Mesendoderm (in vitro differentiated cells): ENCODE results near the gene KIF6.

Experiments
- DNase-seq: peaks from one replicate; pipeline ENCODE4 v3.0.0; 2013
- H2AK5ac ChIP-seq: 2 replicates; pipeline ENCODE4 v1.6.1; 2013; ENCODE audit warnings: low read length, inconsistent platforms
- H2BK120ac ChIP-seq: 2 replicates; pipeline ENCODE4 v1.6.1; 2013; ENCODE audit warnings: low read depth, mild to moderate bottlenecking, low read length, moderate library complexity, mixed read lengths
- H2BK15ac ChIP-seq: replicated peaks from 2 replicates; pipeline ENCODE4 v1.6.1; 2013; ENCODE audit warnings: low read depth, mild to moderate bottlenecking, moderate library complexity
- H2BK5ac ChIP-seq: 2 replicates; pipeline ENCODE4 v1.6.1; 2013; ENCODE audit warnings: low read length, inconsistent platforms
- H3K18ac ChIP-seq: 2 replicates; pipeline ENCODE4 v1.6.1; 2013; ENCODE audit warnings: mild to moderate bottlenecking, low read length, mixed read lengths
- H3K23ac ChIP-seq: one replicate; pipeline ENCODE4 v1.6.1; 2013; ENCODE audit warnings: low read length
- H3K27ac ChIP-seq: 2 replicates; pipeline ENCODE4 v1.5.1; 2013; ENCODE audit warnings: low read depth, mild to moderate bottlenecking, inconsistent platforms, low read length, moderate library complexity
- H3K27me3 ChIP-seq: 2 replicates; pipeline ENCODE4 v1.6.1; 2013; ENCODE audit warnings: low read length, control low read depth, mild to moderate bottlenecking, inconsistent platforms; ENCODE audit not compliant: insufficient read depth, poor library complexity
- H3K36me3 ChIP-seq: 2 replicates; pipeline ENCODE4 v1.6.1; 2013; ENCODE audit warnings: low read length, inconsistent platforms; ENCODE audit not compliant: control insufficient read depth, insufficient read depth
- H3K4ac ChIP-seq: one replicate; pipeline ENCODE4 v1.6.1; 2013; ENCODE audit warnings: low read depth, mild to moderate bottlenecking, low read length, moderate library complexity
- H3K4me1 ChIP-seq: 2 replicates; pipeline ENCODE4 v1.6.1; 2013; ENCODE audit warnings: low read depth, low read length, inconsistent platforms; ENCODE audit not compliant: control insufficient read depth
- H3K4me2 ChIP-seq: 2 replicates; pipeline ENCODE4 v1.6.1; 2013; ENCODE audit warnings: low read length
- H3K4me3 ChIP-seq: 2 replicates; pipeline ENCODE4 v1.5.1; 2013; ENCODE audit warnings: mild to moderate bottlenecking, low read length
- H3K56ac ChIP-seq: one replicate; pipeline ENCODE4 v1.6.1; 2013; ENCODE audit warnings: low read length
- H3K79me1 ChIP-seq: 2 replicates; pipeline ENCODE4 v1.6.1; 2013; ENCODE audit warnings: low read length, inconsistent platforms
- H3K79me2 ChIP-seq: 2 replicates; pipeline ENCODE4 v1.6.1; 2013; ENCODE audit warnings: mild to moderate bottlenecking, low read length; ENCODE audit not compliant: control insufficient read depth, insufficient read depth
- H3K9ac ChIP-seq: 2 replicates; pipeline ENCODE4 v1.6.1; 2013; ENCODE audit warnings: low read length, inconsistent platforms
- H4K5ac ChIP-seq: one replicate; pipeline ENCODE4 v1.6.1; 2013; ENCODE audit warnings: low read length
- H4K8ac ChIP-seq: one replicate; pipeline ENCODE4 v1.6.1; 2013; ENCODE audit warnings: low read depth, mild to moderate bottlenecking, control low read depth, low read length, moderate library complexity
- WGBS: extraction: QIAGEN DNeasy Blood & Tissue Kit; methylation state at CpG from one replicate; pipeline ENCODE4 v1.1.7; 2013; ENCODE audit warnings: low lambda C conversion rate, missing lambda C conversion rate; ENCODE audit not compliant: insufficient coverage; ENCODE audit errors: extremely low coverage; 5-methylcytosine and 5-hydroxymethylcytosine counted together

KIF6 gene

GRCh38 chr6:39614393-39614950, 110.7 kb downstream of the KIF6 start:
- H3K56ac ChIP-seq = no peak overlapping the region
- no peaks in the 10 kb centered on the region for H3K79me1 ChIP-seq
- H3K79me2 ChIP-seq = no peaks in the 10 kb centered on the region
- no peaks in the 10 kb centered on the region for H3K4me1 ChIP-seq
- no peak overlapping the region for H3K23ac ChIP-seq
- no peak overlapping the region for H3K4me2 ChIP-seq
- no peak overlapping the region for H3K27ac ChIP-seq
- H3K4me3 ChIP-seq = no peak overlapping the region
- H2BK120ac ChIP-seq = no peak overlapping the region
- H3K36me3 ChIP-seq = no peaks in the 10 kb centered on the region
- no peak overlapping the region for H2BK5ac ChIP-seq
- H2BK15ac ChIP-seq = no peak overlapping the region
- no peak for DNase-seq
- no CpG with 5 or more reads among the region's 2 CpGs for WGBS
- no peak overlapping the region for H2AK5ac ChIP-seq
- H3K18ac ChIP-seq = no peak overlapping the region
- H4K8ac ChIP-seq = no peak overlapping the region
- H4K5ac ChIP-seq = no peak overlapping the region
- H3K27me3 ChIP-seq = no peaks in the 10 kb centered on the region
- no peak overlapping the region for H3K4ac ChIP-seq
- no peak overlapping the region for H3K9ac ChIP-seq

DNA sequence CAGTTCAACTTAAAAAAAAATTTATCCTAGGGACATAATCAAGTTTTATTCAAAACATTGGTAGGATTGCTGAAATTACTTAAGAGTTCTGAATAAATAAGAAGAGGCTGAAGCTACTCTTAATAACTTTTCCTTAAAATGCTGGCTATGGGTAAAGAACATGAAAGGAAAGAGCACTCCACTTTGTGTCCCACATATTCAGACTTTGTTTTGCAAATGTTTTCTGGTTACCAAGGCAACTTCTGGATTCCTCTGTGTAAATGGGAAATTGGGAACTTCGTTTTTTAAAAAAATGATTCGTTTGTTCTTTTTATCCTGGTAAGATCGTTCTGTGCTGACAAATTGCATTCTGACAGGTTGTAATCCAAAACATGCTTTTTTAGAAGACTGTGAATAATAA, 115.0 kb downstream of the KIF6 start:
- Histone ChIP-seq H3K18ac (no peak overlapping the region), H2BK120ac (no peak overlapping the region), H3K9ac (no peak overlapping the region), H3K56ac (no peak overlapping the region), H2BK15ac (no peak overlapping the region), H3K79me1 (no peaks in the 10 kb centered on the region), H2AK5ac (no peak overlapping the region), H3K36me3 (no peaks in the 10 kb centered on the region), H3K23ac (no peak overlapping the region), H2BK5ac (no peak overlapping the region), H3K27me3 (no peaks in the 10 kb centered on the region), H3K4me3 (no peak overlapping the region), H3K4me2 (no peak overlapping the region), H4K8ac (no peak overlapping the region), H3K27ac (no peak overlapping the region), H3K79me2 (no peaks in the 10 kb centered on the region), H4K5ac (no peak overlapping the region), H3K4me1 (no peaks in the 10 kb centered on the region), H3K4ac (no peak overlapping the region)
- DNase-seq = peak; percentile 34
- no CpG with 5 or more reads among the region's 3 CpGs for WGBS

- Histone ChIP-seq H3K23ac (no peak overlapping the region), H3K4me2 (no peak overlapping the region), H3K79me2 (no peaks in the 10 kb centered on the region), H2BK120ac (no peak overlapping the region), H4K8ac (no peak overlapping the region), H3K27ac (no peak overlapping the region), H3K56ac (no peak overlapping the region), H2AK5ac (no peak overlapping the region), H3K36me3 (no peaks in the 10 kb centered on the region), H2BK15ac (no peak overlapping the region), H3K9ac (no peak overlapping the region), H3K27me3 (no peaks in the 10 kb centered on the region), H3K4me1 (no peaks in the 10 kb centered on the region), H3K18ac (no peak overlapping the region), H3K4me3 (no peak overlapping the region), H3K79me1 (no peaks in the 10 kb centered on the region), H4K5ac (no peak overlapping the region), H2BK5ac (no peak overlapping the region), H3K4ac (no peak overlapping the region)
- WGBS = no CpG with 5 or more reads among the region's 7 CpGs
- no peak for DNase-seq
Observed at GRCh38 chr6:39608652-39609345, 116.4 kb downstream of the KIF6 start.

DNA sequence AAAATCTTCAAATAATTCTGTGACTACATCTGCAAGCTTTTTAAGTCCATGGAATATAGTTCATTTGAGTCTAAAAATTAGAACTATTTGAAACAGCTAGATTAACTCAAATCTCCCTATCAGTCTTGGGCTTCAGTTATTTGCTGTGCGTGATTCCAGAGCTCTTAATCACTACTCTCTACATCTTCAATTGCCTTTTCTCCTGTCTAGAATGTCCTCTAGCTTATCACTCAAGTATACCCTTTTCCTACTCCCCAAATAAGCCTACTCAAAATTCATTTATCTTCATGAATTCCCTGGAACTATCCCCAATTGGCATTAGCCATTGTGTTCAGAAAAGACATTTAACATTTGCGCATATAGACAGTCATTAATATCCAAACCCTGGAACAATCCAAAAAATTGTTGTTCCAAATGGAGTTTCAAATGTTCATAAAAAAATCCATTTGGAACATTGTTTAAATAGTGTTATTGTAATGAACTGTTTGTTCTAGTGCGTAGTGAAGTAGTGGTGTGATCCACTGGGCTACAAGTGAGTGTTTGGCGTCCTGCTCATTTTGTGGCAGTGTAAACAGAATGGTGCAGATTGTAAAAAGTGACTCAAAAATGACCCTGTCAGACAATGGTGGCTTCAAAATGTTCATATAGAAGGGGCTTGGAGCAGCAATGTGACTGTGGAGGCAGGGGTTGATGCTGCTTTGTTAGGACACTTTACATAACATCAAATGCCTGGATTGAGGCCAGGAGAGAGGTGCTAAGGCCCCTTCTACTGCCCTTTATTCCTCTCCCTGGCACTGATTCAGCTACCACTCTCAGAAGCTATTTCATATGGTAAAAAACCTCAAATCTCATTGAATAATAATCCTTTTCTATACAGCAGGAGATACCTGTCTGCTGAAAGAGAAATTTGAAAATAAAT, 122.3 kb downstream of the KIF6 start:
- H4K8ac ChIP-seq = no peak overlapping the region
- no peaks in the 10 kb centered on the region for H3K27me3 ChIP-seq
- H3K4me3 ChIP-seq = no peak overlapping the region
- H3K18ac ChIP-seq = no peak overlapping the region
- H3K79me2 ChIP-seq = no peaks in the 10 kb centered on the region
- H3K27ac ChIP-seq = no peak overlapping the region
- WGBS = no CpG with 5 or more reads among the region's 4 CpGs
- H2BK5ac ChIP-seq = no peak overlapping the region
- H2BK120ac ChIP-seq = no peak overlapping the region
- no peak overlapping the region for H3K4ac ChIP-seq
- H3K56ac ChIP-seq = no peak overlapping the region
- no peak overlapping the region for H2BK15ac ChIP-seq
- H3K79me1 ChIP-seq = no peaks in the 10 kb centered on the region
- no peak for DNase-seq
- no peaks in the 10 kb centered on the region for H3K4me1 ChIP-seq
- no peak overlapping the region for H2AK5ac ChIP-seq
- H4K5ac ChIP-seq = no peak overlapping the region
- H3K9ac ChIP-seq = no peak overlapping the region
- H3K36me3 ChIP-seq = no peaks in the 10 kb centered on the region
- no peak overlapping the region for H3K23ac ChIP-seq
- no peak overlapping the region for H3K4me2 ChIP-seq

GRCh38 chr6:39599973-39600372, 125.2 kb downstream of the KIF6 start:
- no CpG with 5 or more reads among the region's 2 CpGs for WGBS
- Histone ChIP-seq H2BK5ac (no peak overlapping the region), H3K27ac (no peak overlapping the region), H3K79me1 (no peaks in the 10 kb centered on the region), H3K4me2 (no peak overlapping the region), H3K4ac (no peak overlapping the region), H2BK120ac (no peak overlapping the region), H3K56ac (no peak overlapping the region), H3K79me2 (no peaks in the 10 kb centered on the region), H3K4me3 (no peak overlapping the region), H4K5ac (no peak overlapping the region), H3K18ac (no peak overlapping the region), H4K8ac (no peak overlapping the region), H2BK15ac (no peak overlapping the region), H3K27me3 (no peaks in the 10 kb centered on the region), H3K36me3 (no peaks in the 10 kb centered on the region), H2AK5ac (no peak overlapping the region), H3K9ac (no peak overlapping the region), H3K4me1 (no peaks in the 10 kb centered on the region), H3K23ac (no peak overlapping the region)
- DNase-seq = no peak
